Hepatic stellate cell (primary cell): ENCODE results near the gene NAIF1.
"Not testable (repeated sequence)": the region's sequence is repeated elsewhere in the genome, so short reads cannot be mapped to it uniquely, and the experiment has no call there.

Experiments used
- DNase-seq: peaks from one replicate; pipeline ENCODE4 v3.0.0; 2011; ENCODE audit warnings: low spot score

The NAIF1 gene

DNA sequence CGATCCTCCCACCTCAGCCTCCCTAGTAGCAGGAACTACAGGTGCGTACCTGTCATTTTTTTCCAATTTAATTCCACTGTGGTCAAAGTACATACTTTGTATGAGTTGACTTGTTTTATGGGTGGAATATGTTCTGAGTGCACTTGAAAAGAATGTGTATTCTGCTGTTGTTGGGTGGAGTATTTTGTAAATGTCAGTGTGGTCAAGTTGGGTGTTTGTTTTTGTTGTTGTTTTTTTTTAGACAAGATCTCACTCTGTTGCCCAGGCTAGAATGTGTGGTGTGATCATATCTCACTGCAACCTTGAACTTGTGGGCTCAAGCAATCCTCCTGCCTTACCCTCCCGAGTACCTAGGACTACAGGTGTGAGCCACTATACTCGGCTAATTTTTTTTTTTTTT is 18.8 kb upstream of the NAIF1 start:
- DNase-seq = no peak

- no peak for DNase-seq
These were observed 17.6 kb upstream of the NAIF1 start for GRCh38 chr9:128084746-128085145.

- no peak for DNase-seq
These were observed 15.0 kb upstream of the NAIF1 start for GRCh38 chr9:128082151-128082550.

DNA sequence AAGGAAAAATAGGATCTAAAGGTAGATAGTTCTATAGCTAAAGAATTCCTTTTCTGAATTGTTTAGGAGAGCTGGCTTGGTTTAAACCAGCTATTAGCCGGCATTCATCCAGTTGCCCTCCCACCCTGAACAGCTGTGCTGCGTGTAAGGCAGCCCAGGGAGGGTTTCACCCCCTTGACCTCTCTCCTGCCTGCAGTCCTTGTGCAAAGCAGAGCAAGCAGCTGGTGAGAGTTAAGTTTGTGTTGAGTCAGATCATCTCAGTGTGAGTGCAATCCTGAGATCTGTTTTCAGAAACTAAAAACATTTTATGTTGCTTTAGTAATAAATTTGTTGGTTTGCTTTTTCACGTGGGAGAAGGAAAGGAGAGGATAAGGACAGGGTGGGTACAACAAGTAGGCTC is 13.9 kb upstream of the NAIF1 start:
- DNase-seq = peak; percentile 96

GRCh38 chr9:128080206-128080605 is 13.1 kb upstream of the NAIF1 start:
- DNase-seq = no peak

DNA sequence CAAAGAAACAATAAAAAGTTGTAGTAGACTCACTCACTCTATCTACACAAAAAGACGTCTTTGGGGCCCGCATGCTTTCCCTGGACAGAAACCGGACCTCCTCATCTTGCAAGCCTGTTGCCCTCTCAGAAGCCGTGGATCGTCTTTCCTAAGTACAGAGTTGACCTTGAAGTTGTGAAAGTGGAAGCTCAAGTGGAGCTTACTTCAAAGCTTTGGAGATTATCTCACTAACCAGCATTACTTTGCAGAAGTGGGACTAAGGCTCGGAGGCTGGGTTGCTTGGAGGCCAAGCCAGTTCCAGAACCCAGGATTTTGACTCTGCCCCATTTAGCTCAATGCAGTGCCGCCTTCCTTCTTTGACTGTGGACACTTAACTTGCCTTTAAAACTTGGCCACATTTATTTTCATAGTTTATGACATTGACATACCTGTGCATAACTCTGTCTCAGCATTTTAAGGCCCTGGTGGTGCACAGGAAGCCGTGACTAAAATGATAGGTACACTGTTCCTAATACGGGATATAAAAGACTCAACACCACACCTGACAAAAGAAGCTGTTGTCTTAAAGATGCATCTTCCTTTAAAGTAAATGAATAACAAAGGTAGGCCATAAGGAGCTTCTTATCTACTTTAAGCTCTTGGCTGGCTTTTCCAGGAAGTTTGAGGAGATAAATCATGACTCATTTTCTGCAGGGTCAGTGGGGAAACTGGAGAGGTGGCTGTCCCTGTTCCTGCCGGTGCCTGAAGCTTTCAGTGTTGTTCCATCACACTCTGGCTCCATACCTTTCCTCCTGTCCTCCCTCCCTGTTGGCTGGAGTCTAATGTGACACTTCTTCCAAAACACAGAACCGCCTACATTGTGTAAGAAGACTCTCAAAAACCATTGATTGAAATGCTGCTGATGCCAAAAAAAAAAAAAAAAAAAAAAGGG is 11.6 kb upstream of the NAIF1 start:
- no peak for DNase-seq

DNA sequence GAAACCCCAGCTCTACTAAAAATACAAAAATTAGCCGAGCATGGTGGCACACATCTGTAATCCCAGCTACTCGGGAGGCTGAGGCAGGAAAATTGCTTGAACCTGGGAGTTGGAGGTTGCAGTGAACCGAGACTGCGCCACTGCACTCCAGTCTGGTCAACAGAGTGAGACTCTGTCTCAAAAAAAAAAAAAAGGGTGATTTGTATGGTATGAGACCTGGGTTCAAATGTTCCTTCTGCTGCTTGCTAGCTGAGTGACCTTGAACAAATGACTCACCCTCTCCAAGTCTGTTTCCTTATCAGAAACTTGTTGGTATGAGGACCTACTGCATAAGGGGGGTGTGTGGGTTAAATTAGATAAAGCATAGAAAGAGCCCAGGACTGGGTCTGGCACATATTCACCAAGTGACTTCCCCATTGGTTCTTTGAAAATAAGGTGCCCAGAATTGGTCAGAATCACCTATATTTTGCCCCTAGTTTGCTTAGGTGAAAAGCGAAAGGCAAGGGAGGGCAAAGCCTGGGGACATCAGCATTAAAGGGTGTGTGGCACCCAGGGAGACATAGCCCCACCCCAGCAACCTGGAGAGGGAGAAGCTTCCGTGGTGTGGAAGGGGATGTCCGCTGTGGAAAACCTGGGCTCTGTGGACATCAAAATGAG is 10.9 kb upstream of the NAIF1 start:
- no peak for DNase-seq

DNA sequence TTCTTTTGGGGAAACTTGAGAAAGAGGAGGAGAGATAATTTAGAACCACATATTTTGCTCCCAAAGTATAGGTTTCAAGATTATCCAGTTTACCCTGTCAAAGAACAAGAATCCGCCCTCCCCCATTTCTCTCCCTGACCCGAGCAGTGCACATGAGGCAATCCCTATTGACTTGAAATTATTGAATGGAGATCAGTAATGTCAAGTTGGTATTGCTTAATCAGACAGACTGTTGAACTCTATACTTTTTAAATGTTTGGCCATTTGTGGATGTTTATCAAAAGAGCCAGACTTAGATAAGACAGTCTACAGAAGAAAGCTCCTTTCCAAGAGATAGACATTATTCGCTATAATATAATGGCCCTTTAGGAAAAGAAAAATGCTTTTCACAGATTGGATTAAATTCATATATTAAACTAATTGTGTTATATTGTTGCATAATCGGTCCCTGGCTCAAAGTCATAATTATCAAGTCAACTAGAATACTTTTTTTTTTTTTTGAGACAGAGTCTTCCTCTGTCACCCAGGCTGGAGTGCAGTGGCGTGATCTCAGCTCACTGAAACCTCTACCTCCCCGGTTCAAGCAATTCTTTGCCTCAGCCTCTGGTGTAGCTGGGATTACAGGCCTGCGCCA is 6.2 kb upstream of the NAIF1 start:
- DNase-seq = no peak

DNA sequence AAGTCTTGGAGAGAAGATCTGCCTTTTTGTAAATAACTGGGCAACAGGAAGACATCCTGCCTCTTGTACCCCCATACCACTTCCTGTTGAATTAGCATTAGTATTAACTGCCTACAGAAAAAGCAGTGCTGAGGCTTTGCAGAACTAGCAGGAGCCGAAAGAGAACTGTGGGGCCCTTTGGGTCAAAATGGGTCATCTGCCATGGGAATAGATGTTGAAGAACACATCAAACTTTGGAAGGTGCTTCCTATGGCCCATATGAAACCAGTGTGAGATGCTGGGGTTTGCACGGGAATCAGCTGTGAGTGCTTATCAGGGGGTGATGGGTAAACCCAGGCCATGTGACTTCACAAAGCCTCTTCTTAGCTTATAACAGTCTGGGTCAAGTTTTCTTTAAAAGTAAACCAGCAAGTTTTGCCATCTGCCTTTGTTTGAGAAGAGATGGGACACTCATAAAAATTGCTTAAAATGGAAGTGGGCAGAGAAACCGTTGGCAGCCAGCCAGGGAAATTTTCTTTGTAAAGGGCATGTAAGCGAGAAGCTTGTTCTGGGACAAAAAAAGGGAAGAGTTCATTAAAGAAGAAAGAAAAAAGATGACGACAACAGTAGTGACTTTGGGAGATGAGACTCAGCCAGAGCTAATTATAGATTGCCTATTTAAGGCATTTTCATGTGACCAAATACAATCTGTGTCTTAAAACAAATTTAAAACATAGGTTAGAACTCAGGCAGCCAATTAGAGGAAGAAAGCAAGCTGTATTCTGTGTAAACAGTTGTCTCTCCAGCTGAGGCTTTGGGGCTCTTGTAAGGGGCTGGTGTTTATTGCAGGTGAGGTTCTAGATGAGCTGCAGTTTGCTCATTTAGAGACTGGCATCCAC is 5.3 kb upstream of the NAIF1 start:
- peak; percentile 50 for DNase-seq

DNA sequence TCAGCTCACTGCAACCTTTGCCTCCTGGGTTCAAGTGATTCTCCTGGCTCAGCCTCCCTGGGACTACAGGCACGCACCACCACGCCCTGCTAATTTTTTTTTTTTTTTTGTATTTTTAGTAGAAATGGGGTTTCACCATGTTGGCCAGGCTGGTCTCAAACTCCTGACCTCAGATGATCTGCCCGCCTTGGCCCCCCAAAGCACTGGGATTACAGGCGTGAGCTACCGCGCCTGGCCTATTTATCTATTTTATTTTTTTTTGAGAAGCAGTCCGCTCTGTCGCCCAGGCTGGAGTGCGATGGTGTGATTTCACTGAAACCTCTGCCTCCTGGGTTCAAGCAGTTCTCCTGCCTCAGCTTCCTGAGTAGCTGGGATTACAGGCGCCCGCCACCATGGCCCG is 4.4 kb upstream of the NAIF1 start:
- not testable (repeated sequence) for DNase-seq

GRCh38 chr9:128070874-128071273 is 3.8 kb upstream of the NAIF1 start:
- no peak for DNase-seq

GRCh38 chr9:128068386-128069205 is 1.5 kb upstream of the NAIF1 start:
- DNase-seq = no peak

- DNase-seq = peak; percentile 98
These were observed 695 bp upstream of the NAIF1 start, which contains the start of gene SLC25A25 for GRCh38 chr9:128067645-128068385. Gene SLC25A25, plus strand, starts transcription at chr9:128068232. Its CDS starts 88 bp downstream, at chr9:128068320.

GRCh38 chr9:128065907-128066712 is 1.0 kb downstream of the NAIF1 start:
- DNase-seq = no peak

DNA sequence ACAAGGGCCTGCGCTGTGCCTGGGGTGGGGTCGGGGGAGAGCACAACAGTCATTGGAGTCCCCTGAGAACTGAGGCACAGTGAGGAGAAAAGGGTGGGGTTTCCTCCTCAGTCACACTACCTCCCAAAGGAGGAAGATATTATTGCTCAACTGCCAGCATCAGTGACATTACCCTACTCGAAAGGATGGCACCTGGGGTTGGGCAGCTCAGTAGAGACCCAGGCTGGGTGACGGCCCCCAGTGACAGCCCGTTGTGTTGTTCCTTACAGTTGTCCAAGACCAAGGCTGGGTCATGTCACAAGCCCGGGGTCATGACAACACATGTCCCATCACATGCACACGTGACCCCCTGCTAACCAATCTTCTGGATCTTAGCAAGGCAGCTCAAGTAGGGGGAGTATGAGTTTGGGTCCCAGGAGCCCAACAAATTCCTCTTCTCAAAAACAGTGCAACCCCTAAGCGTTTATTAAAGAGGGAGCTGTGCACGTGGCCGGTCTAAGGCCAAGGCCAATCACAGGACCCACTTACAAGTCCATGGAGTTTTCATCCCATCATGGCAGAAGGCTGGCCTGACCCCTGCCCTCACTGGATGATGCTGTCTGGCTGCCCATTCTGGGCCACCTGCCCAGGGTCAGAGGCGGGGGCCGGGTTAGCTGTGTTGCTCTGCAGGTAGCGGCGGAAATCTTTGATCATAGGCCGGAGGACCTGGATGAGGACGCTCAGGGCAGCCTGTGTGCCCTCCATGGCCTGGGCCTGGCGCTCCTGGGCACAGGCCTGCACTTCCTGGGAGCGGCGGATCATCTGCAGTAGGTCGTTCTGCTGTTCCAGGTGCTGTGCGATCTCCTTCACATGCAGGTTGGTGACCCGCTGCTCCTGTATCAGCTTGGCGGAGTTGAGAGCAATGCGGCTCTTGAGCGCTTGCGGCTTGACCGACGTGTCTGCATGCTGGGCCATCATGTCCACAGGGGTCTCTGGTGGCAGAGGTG is 4.0 kb downstream of the NAIF1 start:
- DNase-seq = no peak

GRCh38 chr9:128062279-128062678 is 4.8 kb downstream of the NAIF1 start:
- DNase-seq = no peak

- no peak for DNase-seq
These were observed 5.7 kb downstream of the NAIF1 start for GRCh38 chr9:128061275-128061960.
